Astrocyte (in vitro differentiated cells and primary cell): ENCODE measurements around the gene DTNA. TPM values are rescaled to one million over a fixed set of nuclear protein-coding genes. Genes with fewer than 3 reads are reported as not detected.

Experiments
- DNase-seq: peaks from one replicate; pipeline ENCODE4 v3.0.0-alpha.2; 2010; ENCODE audit warnings: low read depth
- FAIRE-seq: peaks from 2 replicates; lab custom pipeline; 2011; peaks lifted over from hg19 to GRCh38; lab: Jason Lieb, UNC
- H2AFZ ChIP-seq: 2 replicates; pipeline ENCODE4 v1.6.0; 2012; ENCODE audit warnings: low read depth, low read length, inconsistent platforms
- H3K27ac ChIP-seq: 2 replicates; pipeline ENCODE4 v1.5.1; 2011; ENCODE audit warnings: low read depth, low read length, inconsistent platforms
- H3K27me3 ChIP-seq: 2 replicates; pipeline ENCODE4 v1.6.0; 2011; ENCODE audit warnings: low read length, inconsistent platforms; ENCODE audit not compliant: insufficient read depth
- H3K36me3 ChIP-seq: 2 replicates; pipeline ENCODE4 v1.5.1; 2011; ENCODE audit warnings: low read length, inconsistent platforms; ENCODE audit not compliant: insufficient read depth
- H3K4me1 ChIP-seq: 2 replicates; pipeline ENCODE4 v1.5.1; 2011; ENCODE audit warnings: low read length, inconsistent platforms; ENCODE audit not compliant: insufficient read depth
- H3K4me2 ChIP-seq: 2 replicates; pipeline ENCODE4 v1.6.0; 2012; ENCODE audit warnings: low read length, inconsistent platforms
- H3K4me3 ChIP-seq: 2 replicates; pipeline ENCODE4 v1.5.1; 2011; ENCODE audit warnings: low read depth, mild to moderate bottlenecking, low read length, inconsistent platforms; ENCODE audit not compliant: insufficient read depth
- H3K79me2 ChIP-seq: 2 replicates; pipeline ENCODE4 v1.6.0; 2012; ENCODE audit warnings: mild to moderate bottlenecking, low read length, inconsistent platforms; ENCODE audit not compliant: insufficient read depth
- H3K9ac ChIP-seq: 2 replicates; pipeline ENCODE4 v1.6.0; 2012; ENCODE audit warnings: mild to moderate bottlenecking, low read length, inconsistent platforms
- H3K9me3 ChIP-seq: 2 replicates; pipeline ENCODE4 v1.5.1; 2012; ENCODE audit warnings: low read depth, mild to moderate bottlenecking, low read length, inconsistent platforms; ENCODE audit not compliant: insufficient read depth
- H4K20me1 ChIP-seq: 2 replicates; pipeline ENCODE4 v1.6.0; 2012; ENCODE audit warnings: low read length, inconsistent platforms; ENCODE audit not compliant: insufficient read depth
- H3K27ac Mint-ChIP-seq: one replicate; pipeline ENCODE4 v1.8.0; 2021; ENCODE audit warnings: mild to moderate bottlenecking, mixed read lengths; ENCODE audit not compliant: unreplicated experiment
- H3K27me3 Mint-ChIP-seq: one replicate; pipeline ENCODE4 v1.8.0; 2021; ENCODE audit warnings: low read depth, mixed read lengths; ENCODE audit not compliant: unreplicated experiment
- H3K36me3 Mint-ChIP-seq: one replicate; pipeline ENCODE4 v1.8.0; 2021; ENCODE audit warnings: low read depth, mixed read lengths; ENCODE audit not compliant: unreplicated experiment
- H3K4me1 Mint-ChIP-seq: one replicate; pipeline ENCODE4 v1.8.0; 2021; ENCODE audit warnings: low read depth, mixed read lengths; ENCODE audit not compliant: unreplicated experiment
- H3K4me3 Mint-ChIP-seq: one replicate; pipeline ENCODE4 v1.8.0; 2021; ENCODE audit warnings: mild to moderate bottlenecking, moderate library complexity, mixed read lengths; ENCODE audit not compliant: unreplicated experiment
- H3K9me3 Mint-ChIP-seq: one replicate; pipeline ENCODE4 v1.8.0; 2021; ENCODE audit warnings: mild to moderate bottlenecking, mixed read lengths; ENCODE audit not compliant: unreplicated experiment
- EZH2 ChIP-seq: IDR thresholded peaks from 2 replicates; pipeline ENCODE4 v1.6.1; 2012; ENCODE audit warnings: mild to moderate bottlenecking, low read length, inconsistent platforms; ENCODE audit not compliant: insufficient read depth
- total RNA-seq: library from RNA; stranded (reverse); gene quantifications from 2 replicates; pipeline ENCODE4 v1.2.1, GENCODE V29; 2021
- TF ChIP-seq, protein P1 (sequence below): IDR thresholded peaks from 2 replicates; pipeline ENCODE4 v1.5.1; 2011; ENCODE audit warnings: low read depth, mild to moderate bottlenecking, inconsistent platforms, low read length, moderate library complexity; ENCODE audit not compliant: insufficient read depth

DTNA gene
- total RNA-seq, 1 donor from 2014 or later: 41.1 TPM

DNA sequence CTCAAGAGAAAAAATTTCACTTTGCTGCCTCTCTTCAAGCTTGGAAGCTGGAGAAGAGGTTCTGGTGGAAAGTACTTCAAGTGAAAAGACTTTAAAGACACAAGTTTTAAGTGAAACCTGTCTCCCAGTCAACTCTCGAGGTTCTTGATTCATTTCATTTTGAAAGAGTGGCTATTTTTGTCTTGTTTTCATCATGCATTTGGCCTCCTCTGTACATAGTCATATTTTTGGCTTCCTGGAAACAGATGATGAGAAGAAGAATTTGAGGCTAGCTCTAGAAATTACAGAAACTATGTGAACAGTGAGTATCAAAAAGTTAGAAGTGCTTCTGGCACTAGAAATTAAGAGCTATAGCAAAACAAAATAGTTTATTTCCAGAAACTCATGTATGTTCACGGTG is 124.8 kb downstream of the DTNA start:
- no peak overlapping the region for H3K9ac ChIP-seq
- no peak overlapping the region for H3K4me2 ChIP-seq
- no peaks in the 10 kb centered on the region for H3K36me3 ChIP-seq
- TF ChIP-seq, protein P1, sequence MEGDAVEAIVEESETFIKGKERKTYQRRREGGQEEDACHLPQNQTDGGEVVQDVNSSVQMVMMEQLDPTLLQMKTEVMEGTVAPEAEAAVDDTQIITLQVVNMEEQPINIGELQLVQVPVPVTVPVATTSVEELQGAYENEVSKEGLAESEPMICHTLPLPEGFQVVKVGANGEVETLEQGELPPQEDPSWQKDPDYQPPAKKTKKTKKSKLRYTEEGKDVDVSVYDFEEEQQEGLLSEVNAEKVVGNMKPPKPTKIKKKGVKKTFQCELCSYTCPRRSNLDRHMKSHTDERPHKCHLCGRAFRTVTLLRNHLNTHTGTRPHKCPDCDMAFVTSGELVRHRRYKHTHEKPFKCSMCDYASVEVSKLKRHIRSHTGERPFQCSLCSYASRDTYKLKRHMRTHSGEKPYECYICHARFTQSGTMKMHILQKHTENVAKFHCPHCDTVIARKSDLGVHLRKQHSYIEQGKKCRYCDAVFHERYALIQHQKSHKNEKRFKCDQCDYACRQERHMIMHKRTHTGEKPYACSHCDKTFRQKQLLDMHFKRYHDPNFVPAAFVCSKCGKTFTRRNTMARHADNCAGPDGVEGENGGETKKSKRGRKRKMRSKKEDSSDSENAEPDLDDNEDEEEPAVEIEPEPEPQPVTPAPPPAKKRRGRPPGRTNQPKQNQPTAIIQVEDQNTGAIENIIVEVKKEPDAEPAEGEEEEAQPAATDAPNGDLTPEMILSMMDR: no peak
- no peak for TF ChIP-seq EZH2
- H2AFZ ChIP-seq: no peak overlapping the region
- Mint-ChIP-seq H3K27me3 (no peaks in the 10 kb centered on the region), H3K4me1 (no peaks in the 10 kb centered on the region), H3K4me3 (no peak overlapping the region), H3K27ac (no peak overlapping the region), H3K36me3 (peaks cover 13% of the 10 kb centered on the region), H3K9me3 (peaks cover 1% of the 10 kb centered on the region)
- DNase-seq (peak; percentile 19), FAIRE-seq (no peak)
- H3K27ac ChIP-seq: no peak overlapping the region
- H3K27me3 ChIP-seq: no peaks in the 10 kb centered on the region
- no peaks in the 10 kb centered on the region for H3K9me3 ChIP-seq
- H3K4me1 ChIP-seq: no peaks in the 10 kb centered on the region
- no peaks in the 10 kb centered on the region for H4K20me1 ChIP-seq
- no peaks in the 10 kb centered on the region for H3K79me2 ChIP-seq
- no peak overlapping the region for H3K4me3 ChIP-seq

DNA sequence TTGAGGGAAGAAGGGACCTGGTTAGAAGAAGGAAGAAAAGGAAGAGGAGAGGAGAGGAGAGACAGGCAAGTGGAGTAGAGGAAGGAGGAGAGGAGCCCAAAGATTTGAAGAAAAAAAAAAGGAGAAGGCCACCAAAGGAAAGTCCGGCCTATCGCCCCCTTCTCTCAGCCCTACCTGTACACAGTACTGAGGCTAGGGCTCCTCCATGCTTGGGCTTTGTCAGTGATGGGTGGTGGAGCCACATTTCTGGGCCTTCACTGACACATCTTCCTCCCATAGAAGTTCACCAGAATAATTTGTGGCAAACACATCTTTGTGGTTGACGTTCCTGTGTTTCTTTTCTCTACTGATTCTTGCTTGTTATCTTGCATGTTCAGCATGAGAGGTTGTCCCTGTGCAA is 125.4 kb downstream of the DTNA start:
- Histone ChIP-seq H3K27me3 (no peaks in the 10 kb centered on the region), H3K36me3 (no peaks in the 10 kb centered on the region), H4K20me1 (no peaks in the 10 kb centered on the region), H3K4me2 (no peak overlapping the region), H3K9ac (no peak overlapping the region), H3K27ac (no peak overlapping the region), H3K4me3 (no peak overlapping the region), H2AFZ (no peak overlapping the region), H3K9me3 (no peaks in the 10 kb centered on the region), H3K4me1 (no peaks in the 10 kb centered on the region), H3K79me2 (no peaks in the 10 kb centered on the region)
- DNase-seq (no peak), FAIRE-seq (no peak)
- Mint-ChIP-seq H3K4me3 (no peak overlapping the region), H3K9me3 (peaks cover 1% of the 10 kb centered on the region), H3K4me1 (no peaks in the 10 kb centered on the region), H3K27ac (no peak overlapping the region), H3K27me3 (no peaks in the 10 kb centered on the region), H3K36me3 (peaks cover 12% of the 10 kb centered on the region)
- no peak for TF ChIP-seq EZH2
- TF ChIP-seq, protein P1: no peak

DNA sequence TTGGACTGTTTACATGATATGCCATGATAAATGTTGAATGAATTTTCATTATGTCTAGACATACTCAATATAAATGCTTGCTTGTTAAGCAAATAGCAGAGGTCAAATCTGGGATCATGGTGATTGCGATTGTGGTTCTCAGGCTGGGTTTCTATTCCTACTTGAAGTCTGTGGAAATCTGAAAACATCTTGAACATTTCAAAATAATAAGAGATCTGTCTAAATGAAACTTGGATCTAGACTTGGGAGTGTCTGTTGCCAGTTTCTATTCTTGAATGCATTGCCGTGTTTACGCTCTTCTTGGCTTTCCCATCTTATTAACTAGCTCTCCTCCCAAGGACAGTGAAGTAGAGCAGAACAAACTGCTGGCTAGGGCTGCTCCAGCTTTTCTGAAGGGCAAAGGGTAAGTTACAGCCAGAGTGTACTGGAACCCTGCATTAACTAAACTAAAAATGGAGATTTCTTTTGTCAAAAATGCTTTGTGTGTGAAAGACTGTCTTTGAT is 127.7 kb downstream of the DTNA start:
- Mint-ChIP-seq H3K4me3 (no peak overlapping the region), H3K36me3 (peaks cover 10% of the 10 kb centered on the region), H3K27me3 (no peaks in the 10 kb centered on the region), H3K27ac (no peak overlapping the region), H3K4me1 (peaks cover 5% of the 10 kb centered on the region), H3K9me3 (peaks cover 1% of the 10 kb centered on the region)
- Histone ChIP-seq H3K9me3 (no peaks in the 10 kb centered on the region), H4K20me1 (no peaks in the 10 kb centered on the region), H3K4me3 (no peak overlapping the region), H3K4me1 (no peaks in the 10 kb centered on the region), H3K4me2 (no peak overlapping the region), H3K79me2 (no peaks in the 10 kb centered on the region), H3K27me3 (no peaks in the 10 kb centered on the region), H3K36me3 (no peaks in the 10 kb centered on the region), H3K27ac (no peak overlapping the region), H3K9ac (no peak overlapping the region), H2AFZ (no peak overlapping the region)
- FAIRE-seq (no peak), DNase-seq (peak; percentile 55)
- TF ChIP-seq EZH2: no peak
- TF ChIP-seq, protein P1: no peak
